Keratinocyte (primary cell): ENCODE results near the gene SH3GL3. TPM values are rescaled to one million over a fixed set of nuclear protein-coding genes. Genes with fewer than 3 reads are reported as not detected.

Experiments
- DNase-seq: peaks from one replicate; pipeline ENCODE4 v3.0.0-alpha.2; 2011; ENCODE audit warnings: low read depth, missing footprints, low spot score
- FAIRE-seq: peaks from 2 replicates; lab custom pipeline; 2011; peaks lifted over from hg19 to GRCh38; lab: Jason Lieb, UNC
- H2AFZ ChIP-seq: 2 replicates; pipeline ENCODE4 v1.6.0; 2012; ENCODE audit warnings: low read length, control low read depth, inconsistent platforms; ENCODE audit not compliant: control insufficient read depth
- H3K27ac ChIP-seq: 2 replicates; pipeline ENCODE4 v1.5.1; 2011; ENCODE audit warnings: low read length; ENCODE audit not compliant: control insufficient read depth, insufficient read depth
- H3K27me3 ChIP-seq: 3 replicates; pipeline ENCODE4 v1.6.0; 2011; ENCODE audit warnings: low read length; ENCODE audit not compliant: control insufficient read depth, insufficient read depth; ENCODE audit errors: extremely low read depth
- H3K36me3 ChIP-seq, 2 experiments: 2 replicates in 1 of 2; 3 replicates in 1 of 2; pipeline ENCODE4 v1.5.1; 2011; ENCODE audit warnings: low read length in 2 of 2, mild to moderate bottlenecking in 1 of 2; ENCODE audit not compliant: control insufficient read depth in 2 of 2, insufficient read depth in 2 of 2; ENCODE audit errors: extremely low read depth in 1 of 2
- H3K4me1 ChIP-seq: 3 replicates; pipeline ENCODE4 v1.5.1; 2011; ENCODE audit warnings: low read length; ENCODE audit not compliant: control insufficient read depth, insufficient read depth; ENCODE audit errors: extremely low read depth
- H3K4me2 ChIP-seq: 3 replicates; pipeline ENCODE4 v1.6.0; 2011; ENCODE audit warnings: low read depth, low read length; ENCODE audit not compliant: control insufficient read depth, insufficient read depth; ENCODE audit errors: extremely low read depth
- H3K4me3 ChIP-seq, 3 experiments: fragments of 200-600 bp in 1 of 3; sonication (generic) in 1 of 3; 2 replicates in 2 of 3; 3 replicates in 1 of 3; pipeline ENCODE4 v1.5.1; 2011 to 2016; ENCODE audit warnings: low read length in 3 of 3, mild to moderate bottlenecking in 3 of 3, control low read depth in 2 of 3, inconsistent platforms in 1 of 3, low read depth in 1 of 3, mixed read lengths in 1 of 3, mixed run types in 1 of 3, moderate library complexity in 1 of 3; ENCODE audit not compliant: control insufficient read depth in 2 of 3, insufficient read depth in 2 of 3; ENCODE audit errors: extremely low read depth in 1 of 3
- H3K79me2 ChIP-seq: 2 replicates; pipeline ENCODE4 v1.6.0; 2012; ENCODE audit warnings: low read length; ENCODE audit not compliant: control insufficient read depth, insufficient read depth
- H3K9ac ChIP-seq: 3 replicates; pipeline ENCODE4 v1.6.0; 2011; ENCODE audit warnings: low read length; ENCODE audit not compliant: control insufficient read depth, insufficient read depth; ENCODE audit errors: extremely low read depth
- H3K9me1 ChIP-seq: 3 replicates; pipeline ENCODE4 v1.6.0; 2011; ENCODE audit warnings: low read length; ENCODE audit not compliant: control insufficient read depth, insufficient read depth; ENCODE audit errors: extremely low read depth
- H3K9me3 ChIP-seq: 2 replicates; pipeline ENCODE4 v1.5.1; 2012; ENCODE audit warnings: low read depth, low read length; ENCODE audit not compliant: control insufficient read depth
- H4K20me1 ChIP-seq: 3 replicates; pipeline ENCODE4 v1.6.0; 2011; ENCODE audit warnings: low read length; ENCODE audit not compliant: control insufficient read depth, insufficient read depth; ENCODE audit errors: extremely low read depth
- EZH2 ChIP-seq: IDR thresholded peaks from one replicate; pipeline ENCODE4 v1.6.1; 2012; ENCODE audit warnings: inconsistent platforms, mild to moderate bottlenecking, low read length, moderate library complexity
- dilution Hi-C: fragments of 300-500 bp; cut with MboI; formaldehyde crosslinking; loops from one replicate; pipeline ENCODE4 v1.7.0; 2020; ENCODE audit warnings: low sequenced_read_pairs; ENCODE audit not compliant: extremely low pct_ligation_motif_present
- polyA plus RNA-seq, 5 experiments: library from polyadenylated mRNA; depleted of rRNA in 3 of 5; stranded (reverse) in 3 of 5; stranded (forward) in 1 of 5; unstranded in 1 of 5; fragments of >200 nt; gene quantifications; 1 replicate in 1 of 5; 2 replicates in 3 of 5; 3 replicates in 1 of 5; pipeline versions ENCODE4 v1.2.1 to v1.2.3, GENCODE V29; 2011 to 2012; ENCODE audit warnings: missing spikeins in 2 of 5, low read depth in 1 of 5, low replicate concordance in 1 of 5
- TF ChIP-seq, protein P1 (sequence below), 3 experiments: IDR thresholded peaks in 1 of 3; conservative IDR thresholded peaks in 1 of 3; optimal IDR thresholded peaks in 1 of 3; 2 replicates in 2 of 3; 3 replicates in 1 of 3; pipeline versions ENCODE3 to v1.5.1; 2011; ENCODE audit warnings: low read length in 3 of 3, mild to moderate bottlenecking in 3 of 3, moderate library complexity in 2 of 3, control low read depth in 1 of 3, inconsistent platforms in 1 of 3; ENCODE audit not compliant: insufficient read depth in 2 of 3; ENCODE audit errors: extremely low read depth in 1 of 3

The SH3GL3 gene
- polyA plus RNA-seq, 1 donor (not counting 4 experiments of a cell fraction or from before 2014, with no cell fraction given), result 0.20 TPM

DNA sequence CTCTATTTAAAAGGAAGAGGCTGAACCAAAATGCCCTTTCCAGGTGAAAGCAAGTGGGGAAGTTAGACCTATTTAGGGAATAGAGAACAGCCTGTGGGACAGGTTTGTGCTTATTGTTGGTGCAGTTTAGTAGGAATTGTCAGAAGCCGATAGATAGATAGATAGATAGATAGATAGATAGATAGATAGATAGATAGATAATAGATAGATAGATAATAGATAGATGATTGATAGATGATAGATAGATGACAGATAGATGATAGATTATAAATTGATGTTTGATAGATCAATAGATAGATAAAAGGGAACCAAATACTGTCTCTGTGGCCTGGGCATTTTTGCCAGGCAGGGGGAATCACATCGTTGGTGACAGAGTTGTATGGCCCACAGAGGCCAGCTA lies 42.5 kb downstream of the SH3GL3 start:
- Histone ChIP-seq H3K9ac (no peak overlapping the region), H3K27ac (no peak overlapping the region), H3K27me3 (peaks cover 11% of the 10 kb centered on the region), H3K4me1 (no peaks in the 10 kb centered on the region), H3K9me3 (no peaks in the 10 kb centered on the region), H3K79me2 (no peaks in the 10 kb centered on the region), H2AFZ (no peak overlapping the region), H3K4me2 (no peak overlapping the region), H3K9me1 (no peaks in the 10 kb centered on the region), H4K20me1 (no peaks in the 10 kb centered on the region), H3K4me3 (no peak overlapping the region), H3K36me3 (no peaks in the 10 kb centered on the region)
- FAIRE-seq, result no peak
- no peak for TF ChIP-seq EZH2
- TF ChIP-seq, protein P1, sequence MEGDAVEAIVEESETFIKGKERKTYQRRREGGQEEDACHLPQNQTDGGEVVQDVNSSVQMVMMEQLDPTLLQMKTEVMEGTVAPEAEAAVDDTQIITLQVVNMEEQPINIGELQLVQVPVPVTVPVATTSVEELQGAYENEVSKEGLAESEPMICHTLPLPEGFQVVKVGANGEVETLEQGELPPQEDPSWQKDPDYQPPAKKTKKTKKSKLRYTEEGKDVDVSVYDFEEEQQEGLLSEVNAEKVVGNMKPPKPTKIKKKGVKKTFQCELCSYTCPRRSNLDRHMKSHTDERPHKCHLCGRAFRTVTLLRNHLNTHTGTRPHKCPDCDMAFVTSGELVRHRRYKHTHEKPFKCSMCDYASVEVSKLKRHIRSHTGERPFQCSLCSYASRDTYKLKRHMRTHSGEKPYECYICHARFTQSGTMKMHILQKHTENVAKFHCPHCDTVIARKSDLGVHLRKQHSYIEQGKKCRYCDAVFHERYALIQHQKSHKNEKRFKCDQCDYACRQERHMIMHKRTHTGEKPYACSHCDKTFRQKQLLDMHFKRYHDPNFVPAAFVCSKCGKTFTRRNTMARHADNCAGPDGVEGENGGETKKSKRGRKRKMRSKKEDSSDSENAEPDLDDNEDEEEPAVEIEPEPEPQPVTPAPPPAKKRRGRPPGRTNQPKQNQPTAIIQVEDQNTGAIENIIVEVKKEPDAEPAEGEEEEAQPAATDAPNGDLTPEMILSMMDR (optimal IDR thresholded peaks at IDR 0.05 in 1 of 3, IDR thresholded peaks at IDR 0.05 in 1 of 3, conservative IDR thresholded peaks at IDR 0.05 in 1 of 3; ENCODE audit: extremely low read depth in 1 of 3, insufficient read depth in 2 of 3, low read length in 3 of 3), result no peak
- dilution Hi-C loops, result no loop called here
- no peak for DNase-seq

DNA sequence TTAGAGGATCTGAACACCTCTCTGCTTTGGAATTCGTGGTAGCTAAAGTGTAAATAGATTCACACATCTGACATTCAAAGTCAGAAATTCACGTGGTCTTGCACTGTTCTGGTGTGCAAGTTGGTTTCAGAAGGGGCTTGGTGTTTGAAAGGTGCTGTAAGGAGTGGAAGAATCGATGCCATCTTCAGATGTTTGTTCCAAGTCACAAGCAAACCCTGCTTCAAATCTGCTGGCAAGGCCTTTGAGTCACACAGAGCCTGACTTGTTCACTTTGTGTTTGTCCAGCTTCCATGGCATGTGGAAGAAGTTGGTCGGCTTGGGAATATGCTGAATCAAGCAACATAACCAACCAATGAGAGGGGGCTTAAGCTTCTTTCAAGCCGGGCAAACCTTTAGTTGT lies 44.3 kb downstream of the SH3GL3 start:
- FAIRE-seq, result no peak
- Histone ChIP-seq H3K4me1 (no peaks in the 10 kb centered on the region), H4K20me1 (no peaks in the 10 kb centered on the region), H2AFZ (no peak overlapping the region), H3K4me2 (no peak overlapping the region), H3K27ac (no peak overlapping the region), H3K9ac (no peak overlapping the region), H3K9me1 (no peaks in the 10 kb centered on the region), H3K27me3 (peaks cover 11% of the 10 kb centered on the region), H3K79me2 (no peaks in the 10 kb centered on the region), H3K4me3 (no peak overlapping the region), H3K36me3 (no peaks in the 10 kb centered on the region), H3K9me3 (no peaks in the 10 kb centered on the region)
- no peak for TF ChIP-seq EZH2
- TF ChIP-seq, protein P1 (optimal IDR thresholded peaks at IDR 0.05 in 1 of 3, IDR thresholded peaks at IDR 0.05 in 1 of 3, conservative IDR thresholded peaks at IDR 0.05 in 1 of 3; ENCODE audit: extremely low read depth in 1 of 3, insufficient read depth in 2 of 3, low read length in 3 of 3), result no peak
- dilution Hi-C loops, result no loop called here
- no peak for DNase-seq
